GM18505 (cell line): Measurements from ENCODE around the gene MSL1.

Source experiments
- ATAC-seq: cut with Tn5 transposase; IDR thresholded peaks from one replicate; pipeline ENCODE4 v1.9.1; 2021; ENCODE audit not compliant: unreplicated experiment
- POLR2A ChIP-seq: IDR thresholded peaks from 4 replicates; pipeline ENCODE4 v1.6.1; 2011; ENCODE audit warnings: borderline replicate concordance; ENCODE audit not compliant: insufficient read depth, insufficient read length; ENCODE audit errors: extremely low read depth

Gene MSL1

GRCh38 chr17:40104594-40105486 is 16.9 kb upstream of the MSL1 start:
- no peak for ATAC-seq
- no peak for TF ChIP-seq POLR2A

GRCh38 chr17:40105861-40106759 is 15.7 kb upstream of the MSL1 start:
- TF ChIP-seq POLR2A: no peak
- no peak for ATAC-seq

GRCh38 chr17:40106760-40107521 is 14.8 kb upstream of the MSL1 start:
- no peak for TF ChIP-seq POLR2A
- ATAC-seq: no peak

GRCh38 chr17:40107522-40108174 is 14.1 kb upstream of the MSL1 start:
- TF ChIP-seq POLR2A: no peak
- ATAC-seq: no peak

- ATAC-seq: no peak
- TF ChIP-seq POLR2A: no peak
Observed at GRCh38 chr17:40108970-40109824, 12.6 kb upstream of the MSL1 start.

- TF ChIP-seq POLR2A: no peak
- no peak for ATAC-seq
Observed at GRCh38 chr17:40110026-40110845, 11.5 kb upstream of the MSL1 start.

GRCh38 chr17:40111221-40112128 is 10.3 kb upstream of the MSL1 start:
- ATAC-seq: no peak
- no peak for TF ChIP-seq POLR2A

- no peak for TF ChIP-seq POLR2A
- no peak for ATAC-seq
Observed at GRCh38 chr17:40112191-40112711, 9.5 kb upstream of the MSL1 start.

- ATAC-seq: no peak
Observed at GRCh38 chr17:40112718-40113109, 9.1 kb upstream of the MSL1 start.

More at GRCh38 chr17:40112718-40113109, 9.1 kb upstream of the MSL1 start:
- no peak for TF ChIP-seq POLR2A
